ENCODE data around the gene SPATA31E1. TPM values are rescaled to one million over a fixed set of nuclear protein-coding genes. Genes with fewer than 3 reads are reported as not detected.

Gene SPATA31E1
- total and polyA plus RNA-seq, 11 donors, result not detected

- DNase-seq (no peak), ATAC-seq (peak in 1 of 4 donors; percentile 11)
- Histone ChIP-seq H3K9me3 (peaks cover 0 to 4% (median 0%) of the 10 kb centered on the region in 12 donors), H3K36me3 (no peaks in the 10 kb centered on the region), H3K27ac (no peak overlapping the region), H3K27me3 (no peaks in the 10 kb centered on the region), H3K4me3 (no peak overlapping the region), H3K4me1 (no peaks in the 10 kb centered on the region)
- intact Hi-C loops (cut with DNase I), result no loop called here
- TF ChIP-seq POLR2A (IDR thresholded peaks at IDR 0.05) (no peak), CTCF (IDR thresholded peaks at IDR 0.05) (no peak)
- 94 to 100% (median 95%) methylated on average over 2 to 4 of the region's 4 CpGs for WGBS, 4 donors
Measured at GRCh38 chr9:87889882-87890252, 7.2 kb downstream of the SPATA31E1 start.

GRCh38 chr9:87890837-87891236 lies 8.2 kb downstream of the SPATA31E1 start:
- TF ChIP-seq POLR2A (IDR thresholded peaks at IDR 0.05) (no peak), CTCF (IDR thresholded peaks at IDR 0.05) (no peak)
- Histone ChIP-seq H3K27ac (no peak overlapping the region), H3K27me3 (peaks cover 0 to 2% (median 0%) of the 10 kb centered on the region in 9 donors), H3K9me3 (peaks cover 0 to 4% (median 0%) of the 10 kb centered on the region in 12 donors), H3K4me1 (no peaks in the 10 kb centered on the region), H3K4me3 (no peak overlapping the region), H3K36me3 (no peaks in the 10 kb centered on the region)
- 76 to 82% (median 79%) methylated on average over 10 of the region's 10 CpGs for WGBS, 4 donors
- no peak for DNase-seq
- intact Hi-C loops (cut with DNase I), result no loop called here
- no peak for ATAC-seq

DNA sequence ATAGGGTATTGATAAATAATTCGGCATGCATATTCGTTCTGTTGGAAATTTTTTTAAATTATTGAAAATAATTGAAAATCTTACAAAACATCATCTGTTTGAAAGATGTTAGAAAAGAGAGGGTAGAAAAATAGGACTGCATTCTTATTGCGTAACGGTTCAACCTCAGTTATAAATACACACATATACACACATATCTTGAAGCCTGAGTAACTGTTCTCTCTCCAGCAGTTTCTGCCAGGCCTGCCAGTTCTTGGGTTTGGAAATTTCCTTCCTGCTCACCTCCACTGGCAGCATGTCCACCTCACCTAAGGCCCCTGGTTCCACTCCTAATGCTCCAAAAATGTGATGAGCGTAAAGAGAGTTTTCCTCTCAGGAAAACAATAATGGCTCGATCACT lies 9.1 kb downstream of the SPATA31E1 start:
- ATAC-seq, result no peak
- H3K4me1 ChIP-seq, result no peaks in the 10 kb centered on the region
- H3K27me3 ChIP-seq, result peaks cover 0 to 8% (median 0%) of the 10 kb centered on the region in 9 donors
- TF ChIP-seq POLR2A (IDR thresholded peaks at IDR 0.05) (no peak), CTCF (IDR thresholded peaks at IDR 0.05) (no peak)
- no peaks in the 10 kb centered on the region for H3K36me3 ChIP-seq
- H3K4me3 ChIP-seq, result no peak overlapping the region
- H3K9me3 ChIP-seq, result peaks cover 0 to 4% (median 0%) of the 10 kb centered on the region in 12 donors
- intact Hi-C loops (cut with DNase I), result no loop called here
- no peak overlapping the region for H3K27ac ChIP-seq
- DNase-seq, result no peak
- 90 to 93% (median 91%) methylated on average over 6 of the region's 6 CpGs for WGBS, 4 donors

DNA sequence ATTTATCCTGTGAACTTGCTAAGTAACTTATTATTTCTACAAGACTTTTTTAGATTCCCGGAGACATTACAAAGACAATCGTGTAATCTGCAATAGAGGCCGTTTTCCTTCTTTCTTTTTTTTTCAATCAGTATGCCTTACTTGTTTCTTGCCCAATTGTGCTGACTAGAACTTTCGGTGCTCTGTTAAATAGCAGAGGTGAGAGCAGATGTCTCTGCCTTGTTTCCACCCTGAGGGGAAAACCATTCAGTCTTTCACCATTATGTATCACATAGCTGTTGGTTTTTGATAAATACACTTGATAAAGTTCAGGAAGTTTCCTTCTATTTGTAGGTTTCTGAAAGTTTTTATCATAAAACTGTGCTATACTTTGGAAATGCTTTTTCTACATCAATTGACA lies 10.3 kb downstream of the SPATA31E1 start:
- 75 to 86% (median 78%) methylated on average over 4 of the region's 4 CpGs for WGBS, 4 donors

More for the DNA sequence above, 10.3 kb downstream of the SPATA31E1 start:
- peaks cover 0 to 8% (median 0%) of the 10 kb centered on the region in 9 donors for H3K27me3 ChIP-seq
- no peaks in the 10 kb centered on the region for H3K4me1 ChIP-seq
- no peak for ATAC-seq
- intact Hi-C loops (cut with DNase I), result no loop called here
- DNase-seq, result no peak
- no peaks in the 10 kb centered on the region for H3K36me3 ChIP-seq
- H3K9me3 ChIP-seq, result peaks cover 0 to 4% (median 0%) of the 10 kb centered on the region in 12 donors
- no peak overlapping the region for H3K4me3 ChIP-seq
- no peak overlapping the region for H3K27ac ChIP-seq
- TF ChIP-seq POLR2A (IDR thresholded peaks at IDR 0.05) (no peak), CTCF (IDR thresholded peaks at IDR 0.05) (no peak)

All from heart left ventricle (tissue), 16 donors.